Hepatocyte (in vitro differentiated cells): ENCODE data around the gene OR4K15.

ENCODE experiments used
- EZH2 ChIP-seq: fragments of 200-600 bp; sonication (generic); IDR thresholded peaks from 2 replicates; pipeline ENCODE4 v1.6.1; 2016; ENCODE audit warnings: antibody characterized with exemption, mild to moderate bottlenecking, borderline replicate concordance
- EZH2phosphoT487 ChIP-seq: fragments of 200-600 bp; sonication (generic); IDR thresholded peaks from one replicate; pipeline ENCODE4 v1.6.1; 2018; ENCODE audit warnings: antibody characterized with exemption, mild to moderate bottlenecking, low read depth, moderate library complexity; ENCODE audit not compliant: unreplicated experiment, severe bottlenecking
- TF ChIP-seq, protein P1 (sequence below): fragments of 200-600 bp; sonication (generic); IDR thresholded peaks from 2 replicates; pipeline ENCODE4 v1.5.1; 2016; ENCODE audit warnings: antibody characterized with exemption, mild to moderate bottlenecking; ENCODE audit not compliant: poor library complexity

DNA sequence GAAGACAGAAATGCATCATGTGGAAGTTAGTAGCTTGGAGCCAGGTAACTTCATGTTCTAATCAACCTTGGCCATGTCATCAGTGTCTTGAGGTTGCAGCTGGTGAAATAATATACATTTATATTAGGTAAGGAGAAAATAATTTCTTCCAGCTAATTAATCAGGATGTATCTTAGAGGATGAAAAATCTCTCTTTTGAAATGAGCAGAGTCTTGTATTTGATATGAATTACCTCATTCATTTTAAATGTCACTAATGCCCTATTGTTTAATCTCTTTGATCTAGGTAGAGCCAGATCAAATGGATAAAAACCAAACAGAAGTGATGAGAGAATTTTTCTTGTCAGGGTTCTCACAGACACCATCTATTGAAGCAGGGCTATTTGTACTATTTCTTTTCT is 26.5 kb downstream of the OR4K15 start, which contains the start of gene OR4Q2:
- TF ChIP-seq, protein P1, sequence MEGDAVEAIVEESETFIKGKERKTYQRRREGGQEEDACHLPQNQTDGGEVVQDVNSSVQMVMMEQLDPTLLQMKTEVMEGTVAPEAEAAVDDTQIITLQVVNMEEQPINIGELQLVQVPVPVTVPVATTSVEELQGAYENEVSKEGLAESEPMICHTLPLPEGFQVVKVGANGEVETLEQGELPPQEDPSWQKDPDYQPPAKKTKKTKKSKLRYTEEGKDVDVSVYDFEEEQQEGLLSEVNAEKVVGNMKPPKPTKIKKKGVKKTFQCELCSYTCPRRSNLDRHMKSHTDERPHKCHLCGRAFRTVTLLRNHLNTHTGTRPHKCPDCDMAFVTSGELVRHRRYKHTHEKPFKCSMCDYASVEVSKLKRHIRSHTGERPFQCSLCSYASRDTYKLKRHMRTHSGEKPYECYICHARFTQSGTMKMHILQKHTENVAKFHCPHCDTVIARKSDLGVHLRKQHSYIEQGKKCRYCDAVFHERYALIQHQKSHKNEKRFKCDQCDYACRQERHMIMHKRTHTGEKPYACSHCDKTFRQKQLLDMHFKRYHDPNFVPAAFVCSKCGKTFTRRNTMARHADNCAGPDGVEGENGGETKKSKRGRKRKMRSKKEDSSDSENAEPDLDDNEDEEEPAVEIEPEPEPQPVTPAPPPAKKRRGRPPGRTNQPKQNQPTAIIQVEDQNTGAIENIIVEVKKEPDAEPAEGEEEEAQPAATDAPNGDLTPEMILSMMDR = no peak
- TF ChIP-seq EZH2phosphoT487 = no peak
- no peak for TF ChIP-seq EZH2
